Measurements from ENCODE around the gene CTNNA1.

DNA sequence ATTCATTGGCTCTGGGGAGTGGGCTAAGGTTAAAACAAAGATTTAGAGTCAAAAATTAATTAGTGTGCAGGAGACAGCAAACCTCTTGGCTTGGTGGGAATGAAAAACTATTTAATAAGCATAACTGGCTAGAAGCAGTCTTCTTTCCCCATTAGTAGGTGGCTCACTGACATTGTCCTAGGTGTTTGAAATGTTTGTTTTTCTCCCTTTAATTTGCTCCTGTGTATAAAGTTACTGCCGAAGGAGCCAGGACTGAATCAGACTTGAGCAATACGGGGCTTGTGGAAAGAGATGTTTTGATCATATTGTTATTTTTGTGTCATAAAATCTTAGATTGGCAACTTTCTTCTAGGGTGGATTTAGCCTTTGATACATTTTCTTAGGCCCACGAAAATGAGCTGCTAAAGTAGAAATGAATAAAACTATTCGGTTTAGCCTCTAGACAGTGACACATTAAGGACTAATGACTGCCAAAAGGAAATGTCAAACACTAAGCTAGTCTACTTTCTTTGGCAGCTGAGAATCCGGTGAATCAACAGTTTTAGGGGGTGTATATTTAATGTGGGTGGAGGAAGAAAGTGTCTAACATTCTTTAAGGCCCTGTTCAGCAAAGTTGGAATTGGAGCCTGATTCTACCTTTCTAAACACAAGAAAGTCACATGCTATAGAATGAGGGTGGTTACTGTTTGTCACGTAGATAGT is 91.7 kb downstream of the CTNNA1 start:
- TF ChIP-seq, protein P1, sequence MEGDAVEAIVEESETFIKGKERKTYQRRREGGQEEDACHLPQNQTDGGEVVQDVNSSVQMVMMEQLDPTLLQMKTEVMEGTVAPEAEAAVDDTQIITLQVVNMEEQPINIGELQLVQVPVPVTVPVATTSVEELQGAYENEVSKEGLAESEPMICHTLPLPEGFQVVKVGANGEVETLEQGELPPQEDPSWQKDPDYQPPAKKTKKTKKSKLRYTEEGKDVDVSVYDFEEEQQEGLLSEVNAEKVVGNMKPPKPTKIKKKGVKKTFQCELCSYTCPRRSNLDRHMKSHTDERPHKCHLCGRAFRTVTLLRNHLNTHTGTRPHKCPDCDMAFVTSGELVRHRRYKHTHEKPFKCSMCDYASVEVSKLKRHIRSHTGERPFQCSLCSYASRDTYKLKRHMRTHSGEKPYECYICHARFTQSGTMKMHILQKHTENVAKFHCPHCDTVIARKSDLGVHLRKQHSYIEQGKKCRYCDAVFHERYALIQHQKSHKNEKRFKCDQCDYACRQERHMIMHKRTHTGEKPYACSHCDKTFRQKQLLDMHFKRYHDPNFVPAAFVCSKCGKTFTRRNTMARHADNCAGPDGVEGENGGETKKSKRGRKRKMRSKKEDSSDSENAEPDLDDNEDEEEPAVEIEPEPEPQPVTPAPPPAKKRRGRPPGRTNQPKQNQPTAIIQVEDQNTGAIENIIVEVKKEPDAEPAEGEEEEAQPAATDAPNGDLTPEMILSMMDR (IDR thresholded peaks at IDR 0.05): no peak
- TF ChIP-seq POLR2A (IDR thresholded peaks at IDR 0.05): no peak

All from lower leg skin (tissue), 3 donors.